ENCODE data around the gene POLG2. TPM values are rescaled to one million over a fixed set of nuclear protein-coding genes. Genes with fewer than 3 reads are reported as not detected.

The POLG2 gene
- total and polyA plus RNA-seq, 2 of the 8 experiments (the other 6 are each of a cell fraction or from before 2014, with no cell fraction given): 9.7 to 34.3 TPM

- no peak overlapping the region for H3K4ac ChIP-seq (replicated peaks; ENCODE audit: insufficient read length, low read depth, low read length)
- H3K4me1 ChIP-seq (replicated peaks in 1 of 4; ENCODE audit: control insufficient read depth in 3 of 4, insufficient read depth in 4 of 4, low read length in 3 of 4): no peaks in the 10 kb centered on the region
- no peaks in the 10 kb centered on the region for H4K20me1 ChIP-seq (replicated peaks in 1 of 2; ENCODE audit: control insufficient read depth in 1 of 2, insufficient read depth in 2 of 2, low read length in 2 of 2)
- H4K8ac ChIP-seq (ENCODE audit: extremely low read depth, insufficient read depth, low read length): no peak overlapping the region
- H3K79me1 ChIP-seq (ENCODE audit: low read depth, low read length): no peaks in the 10 kb centered on the region
- no peak overlapping the region for H3K27ac ChIP-seq (ENCODE audit: low read depth, low read length)
- H2BK12ac ChIP-seq (ENCODE audit: low read depth, low read length): no peak overlapping the region
- H2BK20ac ChIP-seq (ENCODE audit: low read length): no peak overlapping the region
- peaks cover 26 to 76% (median 49%) of the 10 kb centered on the region in 4 experiments for H3K36me3 ChIP-seq (ENCODE audit: control insufficient read depth in 2 of 4, insufficient read depth in 4 of 4, low read length in 3 of 4)
- no peak for DNase-seq (ENCODE audit: low read depth in 1 of 2, low spot score in 2 of 2)
- H3K23me2 ChIP-seq (ENCODE audit: low read depth, low read length): no peaks in the 10 kb centered on the region
- no peaks in the 10 kb centered on the region for H3K27me3 ChIP-seq (replicated peaks in 1 of 4; ENCODE audit: control insufficient read depth in 3 of 4, extremely low read depth in 1 of 4, insufficient read depth in 3 of 4, low read length in 3 of 4)
- H3K23ac ChIP-seq (ENCODE audit: insufficient read length): no peak overlapping the region
- no peak overlapping the region for H3K56ac ChIP-seq (replicated peaks; ENCODE audit: insufficient read length, low read depth, low read length)
- no peaks in the 10 kb centered on the region for H3K9me3 ChIP-seq (ENCODE audit: insufficient read depth in 2 of 2, low read depth in 1 of 2, low read length in 1 of 2)
- ChIA-PET CTCF (ENCODE audit: partially characterized antibody) (no interaction called here), POLR2A (ENCODE audit: partially characterized antibody) (interaction anchor here (0.6 to 8.5 kb wide), 3 partner anchors 8 to 726 kb away, joined by 3 to 75 read pairs (median 13); partner anchors contain the start of genes CEP95 and DDX5)
- H4K91ac ChIP-seq (replicated peaks; ENCODE audit: insufficient read length, low read length): no peak overlapping the region
- no peaks in the 10 kb centered on the region for H3K79me2 ChIP-seq (ENCODE audit: control insufficient read depth in 1 of 2, insufficient read depth in 2 of 2, low read length in 2 of 2)
- no peak overlapping the region for H2BK120ac ChIP-seq (replicated peaks; ENCODE audit: low read depth, low read length)
- H3K4me3 ChIP-seq (ENCODE audit: extremely low read depth in 1 of 4, insufficient read depth in 2 of 4, low read depth in 3 of 4, low read length in 4 of 4): no peak overlapping the region
- 87% methylated on average over 2 of the region's 2 CpGs; no CpG with 5 or more reads in 1 of the 2 experiments for WGBS, 2 experiments (ENCODE audit: extremely low coverage in 1 of 2, insufficient coverage in 1 of 2, insufficient read length in 1 of 2, insufficient replicate concordance in 2 of 2, low coverage in 1 of 2, low lambda C conversion rate in 2 of 2, missing lambda C conversion rate in 1 of 2)
- no peak overlapping the region for H3K4me2 ChIP-seq (ENCODE audit: insufficient read depth in 1 of 2, low read depth in 2 of 2, low read length in 2 of 2)
- no peak for FAIRE-seq
- H2BK15ac ChIP-seq (ENCODE audit: low read length): no peak overlapping the region
- no peak overlapping the region for H3K18ac ChIP-seq (ENCODE audit: extremely low read depth, low read length)
- H4K5ac ChIP-seq (ENCODE audit: insufficient read length, low read depth, low read length): no peak overlapping the region
- H2BK5ac ChIP-seq (ENCODE audit: low read depth, low read length): no peak overlapping the region
- no peak overlapping the region for H3K14ac ChIP-seq (ENCODE audit: insufficient read length)
- no peak overlapping the region for H2AK5ac ChIP-seq (ENCODE audit: low read depth, low read length)
- H2AFZ ChIP-seq (ENCODE audit: low read length): no peak overlapping the region
- no peak overlapping the region for H3K9ac ChIP-seq (replicated peaks in 1 of 4; ENCODE audit: extremely low read depth in 1 of 4, low read depth in 3 of 4, low read length in 3 of 4)
- no peak for TF ChIP-seq USF2 (IDR thresholded peaks at IDR 0.05; ENCODE audit: low read length)
- no peak for TF ChIP-seq SP1 (IDR thresholded peaks at IDR 0.05; ENCODE audit: low read depth, low read length)
- TF ChIP-seq SIX5 (IDR thresholded peaks at IDR 0.05; ENCODE audit: low read depth, low read length): no peak
- TF ChIP-seq KDM1A (IDR thresholded peaks at IDR 0.05; ENCODE audit: borderline replicate concordance, low read length): no peak
- no peak for TF ChIP-seq GABPA (IDR thresholded peaks at IDR 0.05; ENCODE audit: borderline replicate concordance, insufficient read depth, low read length)
- TF ChIP-seq CHD2 (IDR thresholded peaks at IDR 0.05; ENCODE audit: low read length): no peak
- no peak for TF ChIP-seq HDAC2 (IDR thresholded peaks at IDR 0.05; ENCODE audit: borderline replicate concordance in 1 of 2, low read depth in 2 of 2, low read length in 2 of 2)
- TF ChIP-seq CBX5 (IDR thresholded peaks at IDR 0.05; ENCODE audit: low read depth, low read length): no peak
- no peak for TF ChIP-seq EP300 (IDR thresholded peaks at IDR 0.05; ENCODE audit: borderline replicate concordance in 1 of 2, low read depth in 2 of 2, low read length in 2 of 2)
- TF ChIP-seq CREB1 (IDR thresholded peaks at IDR 0.05): no peak
- TF ChIP-seq RNF2 (IDR thresholded peaks at IDR 0.05; ENCODE audit: borderline replicate concordance, low read depth, low read length, missing control alignments, poor library complexity, severe bottlenecking): no peak
- TF ChIP-seq HDAC6 (IDR thresholded peaks at IDR 0.05; ENCODE audit: low read depth, low read length): no peak
- no peak for TF ChIP-seq EGR1 (IDR thresholded peaks at IDR 0.05; ENCODE audit: borderline replicate concordance, low read depth, low read length)
Observed at GRCh38 chr17:64536913-64537312, 40.1 kb upstream of the POLG2 start.
